Kidney (tissue), 14 donors: ENCODE results near the gene NAPG. TPM values are rescaled to one million over a fixed set of nuclear protein-coding genes. Genes with fewer than 3 reads are reported as not detected.

Source experiments
- DNase-seq, 5 donors: peaks; one replicate each; pipeline ENCODE4 v3.0.0-alpha.2; 2013 to 2020
- FAIRE-seq: peaks from 2 replicates; lab custom pipeline; 2012; peaks lifted over from hg19 to GRCh38; lab: Jason Lieb, UNC
- H3K27ac ChIP-seq, 2 donors: one replicate each; pipeline ENCODE4 v1.7.0; 2013; ENCODE audit warnings: low read depth in 2 of 2, low read length in 2 of 2, inconsistent platforms in 1 of 2
- H3K27me3 ChIP-seq: one replicate; pipeline ENCODE4 v1.7.1; 2013; ENCODE audit warnings: low read length, inconsistent platforms; ENCODE audit not compliant: control insufficient read depth, insufficient read depth
- H3K36me3 ChIP-seq, 3 donors: one replicate each; pipeline versions ENCODE4 v1.7.0 to v1.7.1; 2013; ENCODE audit warnings: low read length in 3 of 3, control low read depth in 1 of 3, inconsistent platforms in 1 of 3; ENCODE audit not compliant: insufficient read depth in 3 of 3, control insufficient read depth in 2 of 3
- H3K4me1 ChIP-seq, 3 donors: one replicate each; pipeline versions ENCODE4 v1.7.0 to v1.7.1; 2013; ENCODE audit warnings: low read length in 3 of 3, inconsistent platforms in 1 of 3, low read depth in 1 of 3; ENCODE audit not compliant: control insufficient read depth in 2 of 3, insufficient read depth in 2 of 3
- H3K4me3 ChIP-seq, 3 donors: one replicate each; pipeline versions ENCODE4 v1.7.0 to v1.8.1; 2013; ENCODE audit warnings: low read length in 3 of 3, control low read depth in 1 of 3, inconsistent platforms in 1 of 3
- H3K9ac ChIP-seq, 3 donors: one replicate each; pipeline versions ENCODE4 v1.7.0 to v1.7.1; 2013; ENCODE audit warnings: low read length in 3 of 3, control low read depth in 1 of 3, inconsistent platforms in 1 of 3
- H3K9me3 ChIP-seq, 3 donors: one replicate each; pipeline versions ENCODE4 v1.7.0 to v1.7.1; 2013; ENCODE audit warnings: low read length in 3 of 3, control low read depth in 1 of 3, inconsistent platforms in 1 of 3; ENCODE audit not compliant: control insufficient read depth in 2 of 3, insufficient read depth in 1 of 3
- CTCF ChIP-seq: IDR thresholded peaks from 3 replicates; pipeline ENCODE4 v1.5.1; 2012; ENCODE audit warnings: mild to moderate bottlenecking, moderate library complexity, borderline replicate concordance; ENCODE audit not compliant: insufficient read depth; ENCODE audit errors: extremely low read depth
- intact Hi-C: fragments of 100-400 bp; cut with DNase I; formaldehyde crosslinking; loops from one replicate; pipeline ENCODE4 v1.11.1; 2022
- polyA plus RNA-seq: library from polyadenylated mRNA; stranded (reverse); fragments of 350-450 nt; fragmentation: Illumina TruSeq; extraction: RNeasy Lipid Tissue Mini Kit (QIAGEN cat#74804); gene quantifications from one replicate; pipeline ENCODE4 v1.2.3, GENCODE V29; 2014; ENCODE audit warnings: low read depth, low replicate concordance; ENCODE audit not compliant: insufficient read depth
- total RNA-seq: library from RNA; stranded (reverse); fragmentation: NEBNext Ultra II Directional; extraction: Animal tissue kit (Norgen Biotek cat#: 25700); gene quantifications from one replicate; pipeline ENCODE4 v1.2.1, GENCODE V29; 2021
- donor health status: control.
- donor health status: control.
- donor health status: control.
- donor health status: control.
- donor health status: control.
- donor health status: DM: yes; HTN: yes; CAD: no.
- donor health status: Normal renal cell carcinoma (clear cell type).

Gene NAPG
- total and polyA plus RNA-seq, 2 donors from 2014 or later: 15.0 to 39.4 TPM

GRCh38 chr18:10487154-10487553 is 38.7 kb upstream of the NAPG start:
- TF ChIP-seq CTCF: no peak
- FAIRE-seq: no peak
- Histone ChIP-seq H3K9me3 (no peaks in the 10 kb centered on the region), H3K4me1 (no peaks in the 10 kb centered on the region), H3K27me3 (no peaks in the 10 kb centered on the region), H3K4me3 (no peak overlapping the region), H3K27ac (no peak overlapping the region), H3K36me3 (peaks cover 0 to 4% (median 0%) of the 10 kb centered on the region in 3 donors), H3K9ac (no peak overlapping the region)
- DNase-seq: no peak
- intact Hi-C loops: no loop called here

DNA sequence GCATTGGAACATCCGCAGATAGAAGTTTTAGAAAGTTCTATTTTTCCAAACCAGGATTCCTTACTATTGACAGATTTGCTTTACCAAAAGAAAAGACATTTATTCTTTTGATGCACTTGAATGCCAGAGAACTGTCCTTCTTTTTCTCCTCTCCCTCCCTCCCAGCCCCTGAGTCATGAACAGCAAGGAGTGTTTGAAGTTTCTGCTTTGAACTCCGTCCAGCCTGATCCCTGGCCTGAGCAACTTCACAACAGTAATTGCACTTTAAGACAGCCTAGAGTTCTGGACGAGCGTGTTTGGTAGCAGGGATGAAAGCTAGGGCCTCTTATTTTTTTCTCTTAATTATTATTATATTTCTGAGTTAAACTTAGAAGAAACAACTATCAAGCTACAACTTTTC is 37.8 kb upstream of the NAPG start:
- FAIRE-seq: no peak

DNA sequence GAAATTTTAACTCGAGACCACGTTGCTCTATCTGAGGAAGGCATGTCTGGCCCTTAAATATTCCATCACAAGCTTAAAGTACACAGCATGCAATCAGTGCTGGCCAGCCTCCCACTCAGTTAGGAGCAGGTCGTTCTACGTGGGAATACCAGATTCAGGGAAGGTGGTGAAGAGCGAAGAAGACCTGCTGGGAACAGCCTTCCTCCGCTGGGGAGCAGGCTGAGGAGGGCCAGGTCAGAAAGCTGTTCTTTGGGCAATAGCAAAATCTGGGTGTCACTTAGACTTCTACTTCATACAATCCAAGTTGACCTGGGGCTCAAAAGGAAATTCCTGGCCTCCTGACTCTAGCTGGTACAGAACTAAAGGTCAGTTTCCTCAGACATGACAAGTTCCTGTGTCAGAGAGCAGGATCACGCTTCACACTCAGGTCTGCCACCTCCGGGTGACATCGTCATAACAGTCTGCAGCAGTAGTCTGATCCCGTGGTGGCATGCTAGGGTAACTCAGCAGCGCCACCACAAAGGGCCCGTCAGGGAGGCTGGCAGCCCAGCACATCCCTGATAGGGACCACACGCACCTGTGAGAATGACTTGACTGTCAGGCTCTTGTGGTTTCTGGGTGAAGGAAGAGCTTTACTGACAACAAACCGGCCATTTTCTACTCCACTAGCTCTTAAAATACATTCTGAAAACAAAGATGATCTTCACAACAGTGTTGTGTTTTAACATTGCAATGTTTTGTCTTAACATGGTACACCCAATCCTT is 35.2 kb upstream of the NAPG start:
- DNase-seq (no peak), FAIRE-seq (no peak)
- Histone ChIP-seq H3K4me1 (no peaks in the 10 kb centered on the region), H3K27ac (no peak overlapping the region), H3K4me3 (no peak overlapping the region), H3K9me3 (no peaks in the 10 kb centered on the region), H3K9ac (no peak overlapping the region), H3K27me3 (no peaks in the 10 kb centered on the region), H3K36me3 (peaks cover 0 to 4% (median 0%) of the 10 kb centered on the region in 3 donors)
- intact Hi-C loops: no loop called here
- TF ChIP-seq CTCF: no peak

More for the DNA sequence above, 37.8 kb upstream of the NAPG start:
- no peak for TF ChIP-seq CTCF
- H3K27ac ChIP-seq: no peak overlapping the region
- no peaks in the 10 kb centered on the region for H3K27me3 ChIP-seq
- intact Hi-C loops: no loop called here
- H3K4me1 ChIP-seq: no peaks in the 10 kb centered on the region
- peaks cover 0 to 4% (median 0%) of the 10 kb centered on the region in 3 donors for H3K36me3 ChIP-seq
- DNase-seq: no peak
- no peak overlapping the region for H3K4me3 ChIP-seq
- no peaks in the 10 kb centered on the region for H3K9me3 ChIP-seq
- H3K9ac ChIP-seq: no peak overlapping the region
